Naive thymus-derived CD4-positive, alpha-beta T cell (primary cell): Measurements from ENCODE around the gene MAGED2. TPM values are rescaled to one million over a fixed set of nuclear protein-coding genes. Genes with fewer than 3 reads are reported as not detected.
"Not testable (repeated sequence)": the region's sequence is repeated elsewhere in the genome, so short reads cannot be mapped to it uniquely, and the experiment has no call there.

Experiments
- ATAC-seq: fragments of 150-1000 bp; cut with Tn5 transposase; 2 replicates; pipeline ENCODE4 v1.10.0; 2021; ENCODE audit warnings: mild to moderate bottlenecking, moderate library complexity
- CTCF ChIA-PET: fragments of 350-600 bp; sonication (Branson Sonifier 250); formaldehyde crosslinking; loops from one replicate; lab custom pipeline; 2021; ENCODE audit warnings: antibody characterized with exemption; lab: Charles Lee
- POLR2A ChIA-PET: fragments of 350-600 bp; sonication (Branson Sonifier 250); formaldehyde crosslinking; loops from one replicate; lab custom pipeline; 2021; ENCODE audit warnings: antibody characterized with exemption, inconsistent platforms; lab: Charles Lee
- DNase-seq, 9 donors: peaks; one replicate each; pipeline versions ENCODE4 v3.0.0 to v3.0.0-alpha.2; 2020 to 2022; ENCODE audit warnings: mixed read lengths in 1 of 9
- H3K27ac ChIP-seq: one replicate; pipeline ENCODE4 v1.7.0; 2013; ENCODE audit warnings: mild to moderate bottlenecking, low read depth, low read length, moderate library complexity
- H3K27me3 ChIP-seq, 2 donors: one replicate each; pipeline ENCODE4 v1.7.0; 2013; ENCODE audit warnings: low read length in 2 of 2, mild to moderate bottlenecking in 2 of 2, moderate library complexity in 2 of 2; ENCODE audit not compliant: control insufficient read depth in 2 of 2, insufficient read depth in 2 of 2
- H3K36me3 ChIP-seq, 3 experiments: 1 replicate in 2 of 3; 2 replicates in 1 of 3; pipeline ENCODE4 v1.7.0; 2013; ENCODE audit warnings: low read length in 3 of 3, mild to moderate bottlenecking in 3 of 3, moderate library complexity in 1 of 3; ENCODE audit not compliant: insufficient read depth in 3 of 3, control insufficient read depth in 2 of 3
- H3K4me1 ChIP-seq, 2 donors: one replicate each; pipeline ENCODE4 v1.7.0; 2013; ENCODE audit warnings: low read length in 2 of 2, mild to moderate bottlenecking in 2 of 2, moderate library complexity in 1 of 2; ENCODE audit not compliant: control insufficient read depth in 2 of 2, insufficient read depth in 2 of 2
- H3K4me3 ChIP-seq: 2 replicates; pipeline ENCODE4 v1.7.0; 2013; ENCODE audit warnings: mild to moderate bottlenecking, low read length
- H3K9me3 ChIP-seq, 3 experiments: 1 replicate in 2 of 3; 2 replicates in 1 of 3; pipeline ENCODE4 v1.7.0; 2013; ENCODE audit warnings: low read length in 3 of 3; ENCODE audit not compliant: control insufficient read depth in 2 of 3
- H3K27ac Mint-ChIP-seq, 9 donors: one replicate each; pipeline ENCODE4 v1.8.0; 2020 to 2022; ENCODE audit warnings: mixed read lengths in 9 of 9, mild to moderate bottlenecking in 8 of 9, moderate library complexity in 5 of 9, inconsistent platforms in 2 of 9
- H3K27me3 Mint-ChIP-seq, 5 donors: one replicate each; pipeline ENCODE4 v1.8.0; 2021 to 2022; ENCODE audit warnings: mixed read lengths in 5 of 5, mild to moderate bottlenecking in 1 of 5
- H3K36me3 Mint-ChIP-seq, 5 donors: one replicate each; pipeline ENCODE4 v1.8.0; 2020 to 2022; ENCODE audit warnings: mixed read lengths in 5 of 5, mild to moderate bottlenecking in 3 of 5, inconsistent platforms in 1 of 5
- H3K4me1 Mint-ChIP-seq, 7 donors: one replicate each; pipeline ENCODE4 v1.8.0; 2020 to 2022; ENCODE audit warnings: mixed read lengths in 7 of 7, mild to moderate bottlenecking in 3 of 7, inconsistent platforms in 1 of 7
- H3K4me3 Mint-ChIP-seq, 10 donors: one replicate each; pipeline ENCODE4 v1.8.0; 2020 to 2022; ENCODE audit warnings: mild to moderate bottlenecking in 10 of 10, mixed read lengths in 10 of 10, moderate library complexity in 6 of 10, inconsistent platforms in 2 of 10
- H3K9me3 Mint-ChIP-seq, 11 donors: one replicate each; pipeline ENCODE4 v1.8.0; 2020 to 2022; ENCODE audit warnings: mixed read lengths in 11 of 11, mild to moderate bottlenecking in 4 of 11, inconsistent platforms in 1 of 11, moderate library complexity in 1 of 11
- intact Hi-C, 2 donors: fragments of 100-400 bp; cut with micrococcal nuclease; formaldehyde crosslinking; loops; one replicate each; pipeline ENCODE4 v1.15.1; 2023
- polyA plus RNA-seq, 2 donors: library from polyadenylated mRNA; unstranded; fragments of 300-500 nt; fragmentation: Illumina TruSeq; gene quantifications; one replicate each; pipeline ENCODE4 v1.2.3, GENCODE V29; 2021
- total RNA-seq, 6 experiments: library from RNA in 5 of 6; stranded (reverse) in 5 of 6; gene quantifications; 1 replicate in 5 of 6; 2 replicates in 1 of 6; pipeline ENCODE4 v1.2.3 and lab custom pipeline; 2021 to 2026

Gene MAGED2
- total and polyA plus RNA-seq, 7 experiments from 2014 or later, result 51.9 to 117 (median 78.7) TPM

DNA sequence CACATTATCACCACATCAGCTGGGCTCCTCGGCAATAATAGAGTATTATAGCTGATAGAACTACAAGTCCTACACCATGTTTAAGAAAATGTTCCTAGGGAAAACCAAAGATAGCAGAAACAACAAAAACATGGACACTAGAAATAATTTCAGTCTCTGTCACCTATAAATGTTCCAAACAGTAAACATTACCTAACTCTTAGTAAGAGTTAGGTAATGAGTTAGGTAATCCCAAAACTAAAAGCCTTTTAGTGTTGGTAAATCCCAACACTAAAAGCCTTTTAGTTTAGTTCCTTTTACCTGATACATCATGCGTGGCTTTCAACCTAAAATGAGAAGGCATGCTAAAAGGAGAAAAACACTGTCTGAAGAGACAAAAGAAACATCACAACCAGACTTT, 35.5 kb downstream of the MAGED2 start:
- Mint-ChIP-seq H3K27ac (no peak overlapping the region), H3K4me1 (no peaks in the 10 kb centered on the region), H3K9me3 (peaks cover 0 to 5% (median 0%) of the 10 kb centered on the region in 11 donors), H3K4me3 (no peak overlapping the region), H3K36me3 (no peaks in the 10 kb centered on the region), H3K27me3 (peaks cover 0 to 7% (median 0%) of the 10 kb centered on the region in 5 donors)
- intact Hi-C loops, result no loop called here
- ChIA-PET POLR2A (no interaction called here), CTCF (no interaction called here)
- DNase-seq (no peak), ATAC-seq (no peak)
- Histone ChIP-seq H3K4me3 (no peak overlapping the region), H3K27me3 (no peaks in the 10 kb centered on the region), H3K27ac (no peak overlapping the region), H3K36me3 (no peaks in the 10 kb centered on the region), H3K9me3 (no peaks in the 10 kb centered on the region), H3K4me1 (no peaks in the 10 kb centered on the region)

DNA sequence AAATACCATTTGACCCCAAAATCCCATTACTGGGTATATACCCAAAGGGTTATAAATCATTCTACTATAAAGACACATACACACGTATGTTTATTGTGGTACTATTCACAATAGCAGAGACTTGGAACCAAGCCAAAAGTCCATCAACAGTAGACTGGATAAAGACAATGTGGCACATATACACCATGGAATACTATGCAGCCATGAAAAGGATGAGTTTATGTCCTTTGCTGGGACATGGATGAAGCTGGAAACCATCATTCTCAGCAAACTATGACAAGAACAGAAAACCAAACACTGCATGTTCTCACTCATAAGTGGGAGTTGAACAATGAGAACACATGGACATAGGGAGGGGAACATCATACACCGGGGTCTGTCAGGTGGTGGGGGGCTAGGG, 40.2 kb downstream of the MAGED2 start:
- intact Hi-C loops, H3K9me3 ChIP-seq, DNase-seq, POLR2A ChIA-PET, H3K36me3 ChIP-seq, H3K4me3 ChIP-seq, H3K9me3 Mint-ChIP-seq, CTCF ChIA-PET, H3K27me3 Mint-ChIP-seq, H3K4me1 ChIP-seq, H3K27ac ChIP-seq, H3K4me3 Mint-ChIP-seq, H3K36me3 Mint-ChIP-seq, ATAC-seq, H3K4me1 Mint-ChIP-seq, H3K27ac Mint-ChIP-seq, H3K27me3 ChIP-seq: not testable (repeated sequence)

DNA sequence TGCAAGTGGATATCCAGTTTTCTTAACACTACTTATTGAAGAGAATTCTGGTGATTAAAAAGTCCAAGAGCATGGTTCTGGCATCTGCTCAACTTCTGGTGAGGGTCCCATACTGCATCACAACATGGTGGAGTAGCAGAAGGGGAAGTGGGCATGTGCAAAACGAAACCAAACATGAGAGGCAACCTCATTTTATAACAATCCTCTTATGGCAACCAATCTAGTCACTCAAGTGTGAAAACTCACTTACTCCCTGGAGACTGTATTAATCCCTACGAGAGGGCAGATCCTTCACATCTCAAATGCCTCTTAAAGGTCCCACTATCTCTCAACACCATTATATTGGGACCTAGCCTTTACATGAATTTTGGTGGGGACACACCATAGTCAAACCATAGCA, 57.7 kb downstream of the MAGED2 start:
- Histone ChIP-seq H3K4me3 (no peak overlapping the region), H3K4me1 (no peaks in the 10 kb centered on the region), H3K27ac (no peak overlapping the region), H3K9me3 (peaks cover 0 to 3% (median 0%) of the 10 kb centered on the region in 3 experiments), H3K36me3 (no peaks in the 10 kb centered on the region), H3K27me3 (no peaks in the 10 kb centered on the region)
- Mint-ChIP-seq H3K36me3 (peaks cover 0 to 8% (median 0%) of the 10 kb centered on the region in 5 donors), H3K4me3 (no peak overlapping the region), H3K27ac (no peak overlapping the region), H3K4me1 (no peaks in the 10 kb centered on the region), H3K9me3 (peaks cover 0 to 14% (median 7%) of the 10 kb centered on the region in 11 donors), H3K27me3 (peaks cover 0 to 10% (median 0%) of the 10 kb centered on the region in 5 donors)
- ATAC-seq, result no peak
- ChIA-PET POLR2A (no interaction called here), CTCF (no interaction called here)
- intact Hi-C loops, result no loop called here
- no peak for DNase-seq

Other genes with a start within 250 kb of the MAGED2 start
- gene ITIH6, start 9.5 kb upstream of the MAGED2 start, total RNA-seq, result not detected
- gene ITIH6, start 9.5 kb upstream of the MAGED2 start, polyA plus RNA-seq, result not detected
- gene TRO, start 113.1 kb downstream of the MAGED2 start, total RNA-seq, result 1 to 10 TPM in 4 of 5 experiments, under 1 TPM in 1; 0.61 to 4.3 (median 2.4) TPM
- 1 to 10 TPM in 1 of 2 donors, under 1 TPM in 1; 0.84 to 1.0 TPM for gene TRO, start 113.1 kb downstream of the MAGED2 start, polyA plus RNA-seq
- gene PFKFB1, start 186.4 kb downstream of the MAGED2 start, total RNA-seq, result under 1 TPM; 0.27 to 1.00 (median 0.65) TPM
- gene PFKFB1, start 186.4 kb downstream of the MAGED2 start, polyA plus RNA-seq, result under 1 TPM in 1 of 2 donors, not detected in 1; 0.26 TPM
- 10 to 100 TPM in 4 of 5 experiments, 1 to 10 TPM in 1; 6.5 to 24.6 (median 12.2) TPM for gene APEX2, start 192.6 kb downstream of the MAGED2 start, total RNA-seq
- 10 to 100 TPM; 20.3 to 26.4 TPM for gene APEX2, start 192.6 kb downstream of the MAGED2 start, polyA plus RNA-seq
- gene ALAS2, start 223.2 kb downstream of the MAGED2 start, total RNA-seq, result under 1 TPM in 1 of 5 experiments, not detected in 4; 0.24 TPM
- not detected for gene ALAS2, start 223.2 kb downstream of the MAGED2 start, polyA plus RNA-seq